Measurements from ENCODE around the gene PLXNA4. TPM values are rescaled to one million over a fixed set of nuclear protein-coding genes. Genes with fewer than 3 reads are reported as not detected.
A peak's percentile ranks its signal among the peaks of the same experiment; 100 is the strongest.

The PLXNA4 gene
- total RNA-seq, 1 experiment from 2014 or later, result not detected

GRCh38 chr7:132116369-132116768 lies 459.9 kb downstream of the PLXNA4 start:
- POLR2A ChIA-PET, result no interaction called here
- no peak overlapping the region for H3K27ac Mint-ChIP-seq (ENCODE audit: low read depth, unreplicated experiment)

GRCh38 chr7:132115758-132116157 lies 460.5 kb downstream of the PLXNA4 start:
- DNase-seq (ENCODE audit: unreplicated experiment), result no peak
- TF ChIP-seq CTCF (IDR thresholded peaks at IDR 0.05; ENCODE audit: unreplicated experiment), result no peak
- no peak overlapping the region for H3K4me3 Mint-ChIP-seq (ENCODE audit: unreplicated experiment)
- no peak overlapping the region for H3K27ac Mint-ChIP-seq (ENCODE audit: low read depth, unreplicated experiment)
- BruUV-seq (replicated peaks), result no TSS peak
- H3K27me3 Mint-ChIP-seq (ENCODE audit: insufficient read depth, unreplicated experiment), result no peaks in the 10 kb centered on the region
- ChIA-PET CTCF (no interaction called here), POLR2A (no interaction called here)
- no peaks in the 10 kb centered on the region for H3K36me3 Mint-ChIP-seq (ENCODE audit: insufficient read depth, unreplicated experiment)
- H3K4me1 Mint-ChIP-seq (ENCODE audit: insufficient read depth, unreplicated experiment), result peaks cover 10% of the 10 kb centered on the region
- intact Hi-C loops (cut with micrococcal nuclease), result no loop called here
- H3K9me3 Mint-ChIP-seq (ENCODE audit: unreplicated experiment), result no peaks in the 10 kb centered on the region

More at GRCh38 chr7:132116369-132116768, 459.9 kb downstream of the PLXNA4 start:
- intact Hi-C loops (cut with micrococcal nuclease), result no loop called here
- no peak overlapping the region for H3K4me3 Mint-ChIP-seq (ENCODE audit: unreplicated experiment)
- no peaks in the 10 kb centered on the region for H3K36me3 Mint-ChIP-seq (ENCODE audit: insufficient read depth, unreplicated experiment)
- H3K27me3 Mint-ChIP-seq (ENCODE audit: insufficient read depth, unreplicated experiment), result no peaks in the 10 kb centered on the region
- CTCF ChIA-PET, result interaction anchor here (0.6 kb wide), 1 partner anchor 377 kb away, joined by 3 read pairs; no protein-coding TSS in a partner anchor
- peak; percentile 4 for DNase-seq (ENCODE audit: unreplicated experiment)
- BruUV-seq (replicated peaks), result no TSS peak
- no peaks in the 10 kb centered on the region for H3K9me3 Mint-ChIP-seq (ENCODE audit: unreplicated experiment)
- H3K4me1 Mint-ChIP-seq (ENCODE audit: insufficient read depth, unreplicated experiment), result peaks cover 10% of the 10 kb centered on the region
- no peak for TF ChIP-seq CTCF (IDR thresholded peaks at IDR 0.05; ENCODE audit: unreplicated experiment)

GRCh38 chr7:132115028-132115427 lies 461.2 kb downstream of the PLXNA4 start:
- ChIA-PET POLR2A (no interaction called here), CTCF (no interaction called here)
- BruUV-seq (replicated peaks), result no TSS peak
- Mint-ChIP-seq H3K4me1 (ENCODE audit: insufficient read depth, unreplicated experiment) (peaks cover 10% of the 10 kb centered on the region), H3K9me3 (ENCODE audit: unreplicated experiment) (no peaks in the 10 kb centered on the region), H3K4me3 (ENCODE audit: unreplicated experiment) (no peak overlapping the region), H3K27ac (ENCODE audit: low read depth, unreplicated experiment) (no peak overlapping the region), H3K27me3 (ENCODE audit: insufficient read depth, unreplicated experiment) (no peaks in the 10 kb centered on the region), H3K36me3 (ENCODE audit: insufficient read depth, unreplicated experiment) (no peaks in the 10 kb centered on the region)
- intact Hi-C loops (cut with micrococcal nuclease), result no loop called here
- TF ChIP-seq CTCF (IDR thresholded peaks at IDR 0.05; ENCODE audit: unreplicated experiment), result no peak
- no peak for DNase-seq (ENCODE audit: unreplicated experiment)

GRCh38 chr7:132114411-132114810 lies 461.9 kb downstream of the PLXNA4 start:
- H3K4me3 Mint-ChIP-seq (ENCODE audit: unreplicated experiment), result no peak overlapping the region
- intact Hi-C loops (cut with micrococcal nuclease), result no loop called here
- CTCF ChIA-PET, result interaction anchor here (0.6 kb wide), 1 partner anchor 204 kb away, joined by 4 read pairs; no protein-coding TSS in a partner anchor
- no peak for DNase-seq (ENCODE audit: unreplicated experiment)
- H3K27ac Mint-ChIP-seq (ENCODE audit: low read depth, unreplicated experiment), result no peak overlapping the region
- H3K4me1 Mint-ChIP-seq (ENCODE audit: insufficient read depth, unreplicated experiment), result peaks cover 10% of the 10 kb centered on the region
- POLR2A ChIA-PET, result interaction anchor here (0.6 kb wide), 1 partner anchor 90 kb away, joined by 5 read pairs; no protein-coding TSS in a partner anchor
- no peaks in the 10 kb centered on the region for H3K27me3 Mint-ChIP-seq (ENCODE audit: insufficient read depth, unreplicated experiment)
- TF ChIP-seq CTCF (IDR thresholded peaks at IDR 0.05; ENCODE audit: unreplicated experiment), result no peak
- no TSS peak for BruUV-seq (replicated peaks)
- no peaks in the 10 kb centered on the region for H3K9me3 Mint-ChIP-seq (ENCODE audit: unreplicated experiment)
- H3K36me3 Mint-ChIP-seq (ENCODE audit: insufficient read depth, unreplicated experiment), result no peaks in the 10 kb centered on the region
